Kidney (tissue), 14 donors: Measurements from ENCODE around the gene GABRB1. TPM values are rescaled to one million over a fixed set of nuclear protein-coding genes. Genes with fewer than 3 reads are reported as not detected.

Experiments used
- DNase-seq, 5 donors: peaks; one replicate each; pipeline ENCODE4 v3.0.0-alpha.2; 2013 to 2020
- FAIRE-seq: peaks from 2 replicates; lab custom pipeline; 2012; peaks lifted over from hg19 to GRCh38; lab: Jason Lieb, UNC
- H3K27ac ChIP-seq, 2 donors: one replicate each; pipeline ENCODE4 v1.7.0; 2013; ENCODE audit warnings: low read depth in 2 of 2, low read length in 2 of 2, inconsistent platforms in 1 of 2
- H3K27me3 ChIP-seq: one replicate; pipeline ENCODE4 v1.7.1; 2013; ENCODE audit warnings: low read length, inconsistent platforms; ENCODE audit not compliant: control insufficient read depth, insufficient read depth
- H3K36me3 ChIP-seq, 3 donors: one replicate each; pipeline versions ENCODE4 v1.7.0 to v1.7.1; 2013; ENCODE audit warnings: low read length in 3 of 3, control low read depth in 1 of 3, inconsistent platforms in 1 of 3; ENCODE audit not compliant: insufficient read depth in 3 of 3, control insufficient read depth in 2 of 3
- H3K4me1 ChIP-seq, 3 donors: one replicate each; pipeline versions ENCODE4 v1.7.0 to v1.7.1; 2013; ENCODE audit warnings: low read length in 3 of 3, inconsistent platforms in 1 of 3, low read depth in 1 of 3; ENCODE audit not compliant: control insufficient read depth in 2 of 3, insufficient read depth in 2 of 3
- H3K4me3 ChIP-seq, 3 donors: one replicate each; pipeline versions ENCODE4 v1.7.0 to v1.8.1; 2013; ENCODE audit warnings: low read length in 3 of 3, control low read depth in 1 of 3, inconsistent platforms in 1 of 3
- H3K9ac ChIP-seq, 3 donors: one replicate each; pipeline versions ENCODE4 v1.7.0 to v1.7.1; 2013; ENCODE audit warnings: low read length in 3 of 3, control low read depth in 1 of 3, inconsistent platforms in 1 of 3
- H3K9me3 ChIP-seq, 3 donors: one replicate each; pipeline versions ENCODE4 v1.7.0 to v1.7.1; 2013; ENCODE audit warnings: low read length in 3 of 3, control low read depth in 1 of 3, inconsistent platforms in 1 of 3; ENCODE audit not compliant: control insufficient read depth in 2 of 3, insufficient read depth in 1 of 3
- CTCF ChIP-seq: IDR thresholded peaks from 3 replicates; pipeline ENCODE4 v1.5.1; 2012; ENCODE audit warnings: mild to moderate bottlenecking, moderate library complexity, borderline replicate concordance; ENCODE audit not compliant: insufficient read depth; ENCODE audit errors: extremely low read depth
- intact Hi-C: fragments of 100-400 bp; cut with DNase I; formaldehyde crosslinking; loops from one replicate; pipeline ENCODE4 v1.11.1; 2022
- polyA plus RNA-seq: library from polyadenylated mRNA; stranded (reverse); fragments of 350-450 nt; fragmentation: Illumina TruSeq; extraction: RNeasy Lipid Tissue Mini Kit (QIAGEN cat#74804); gene quantifications from one replicate; pipeline ENCODE4 v1.2.3, GENCODE V29; 2014; ENCODE audit warnings: low read depth, low replicate concordance; ENCODE audit not compliant: insufficient read depth
- total RNA-seq: library from RNA; stranded (reverse); fragmentation: NEBNext Ultra II Directional; extraction: Animal tissue kit (Norgen Biotek cat#: 25700); gene quantifications from one replicate; pipeline ENCODE4 v1.2.1, GENCODE V29; 2021
- donor health status: control.
- donor health status: control.
- donor health status: control.
- donor health status: control.
- donor health status: control.
- donor health status: DM: yes; HTN: yes; CAD: no.
- donor health status: Normal renal cell carcinoma (clear cell type).

Gene GABRB1
- total and polyA plus RNA-seq, 2 donors from 2014 or later, result 0.79 to 0.82 TPM

GRCh38 chr4:47475411-47475810 is 444.0 kb downstream of the GABRB1 start:
- Histone ChIP-seq H3K36me3 (no peaks in the 10 kb centered on the region), H3K27ac (no peak overlapping the region), H3K9me3 (no peaks in the 10 kb centered on the region), H3K4me3 (no peak overlapping the region), H3K4me1 (no peaks in the 10 kb centered on the region), H3K9ac (no peak overlapping the region), H3K27me3 (no peaks in the 10 kb centered on the region)
- intact Hi-C loops, result no loop called here
- DNase-seq, result no peak
- no peak for FAIRE-seq
- no peak for TF ChIP-seq CTCF

Other genes with a start within 250 kb of the GABRB1 start
- not detected for gene COX7B2, start 122.3 kb upstream of the GABRB1 start, total RNA-seq
- gene COX7B2, start 122.3 kb upstream of the GABRB1 start, polyA plus RNA-seq, result not detected
- 0.19 TPM for gene GABRA4, start 38.0 kb upstream of the GABRB1 start, total RNA-seq
- gene GABRA4, start 38.0 kb upstream of the GABRB1 start, polyA plus RNA-seq, result 0.17 TPM